Stomach (tissue), 4 donors: ENCODE data around the gene ADM5.

ENCODE experiments used
- CTCF ChIP-seq, 7 experiments: fragments of 450-650 bp in 4 of 7; fragments of 200-600 bp in 3 of 7; sonication (generic) in 3 of 7; IDR thresholded peaks; one replicate each; pipeline ENCODE4 v1.5.1; 2016 to 2019; ENCODE audit warnings: antibody characterized with exemption in 7 of 7, control low read depth in 2 of 7, mild to moderate bottlenecking in 1 of 7
- EP300 ChIP-seq: sonication (generic); formaldehyde crosslinking; IDR thresholded peaks from one replicate; pipeline ENCODE4 v1.6.1; 2017; ENCODE audit warnings: antibody characterized with exemption
- POLR2A ChIP-seq, 4 donors: fragments of 450-650 bp; IDR thresholded peaks; one replicate each; pipeline ENCODE4 v1.6.1; 2016; ENCODE audit warnings: antibody characterized with exemption in 4 of 4, control low read depth in 2 of 4, mild to moderate bottlenecking in 1 of 4, moderate library complexity in 1 of 4

DNA sequence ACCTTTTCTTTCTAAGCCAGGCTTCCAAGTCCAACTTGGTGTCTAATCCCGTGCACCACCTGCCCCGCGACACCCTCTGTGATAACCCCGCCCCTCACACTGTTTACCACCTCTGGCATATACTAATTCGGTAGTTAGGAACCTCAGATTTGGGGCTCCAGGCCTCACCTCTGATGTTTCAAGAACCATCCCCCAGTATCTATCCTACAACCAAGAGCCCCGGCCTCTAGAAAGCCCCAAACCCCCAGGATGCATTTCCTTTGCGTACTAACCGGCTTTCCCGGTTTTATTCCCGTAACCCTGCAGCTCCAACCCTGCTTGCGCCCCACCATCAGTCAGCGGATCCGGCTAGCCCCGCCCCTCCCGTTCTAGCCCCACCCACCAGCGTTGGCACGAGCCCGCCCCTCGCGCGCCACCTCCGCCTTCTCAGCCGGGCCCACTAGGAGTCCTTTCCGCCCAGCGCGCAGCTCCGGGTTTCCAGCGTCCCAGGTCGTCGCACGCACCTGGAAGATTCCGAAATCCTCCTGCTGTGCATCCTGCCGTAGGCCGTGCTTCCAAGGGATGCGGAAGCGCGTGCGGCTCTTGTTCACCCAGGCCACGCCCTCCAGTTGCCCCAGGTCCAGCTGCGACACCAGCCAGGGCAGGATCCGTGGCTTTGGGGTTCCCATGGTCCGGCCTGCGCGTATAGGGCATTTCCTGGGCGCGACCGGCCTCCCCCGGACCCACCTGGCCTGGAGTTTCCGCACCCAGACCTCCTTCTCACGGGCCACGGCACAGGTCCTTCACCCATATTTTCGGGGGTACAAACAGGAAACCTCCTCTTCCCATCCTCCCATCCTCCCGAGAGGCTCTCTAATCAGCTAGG lies 25.0 kb upstream of the ADM5 start:
- no peak for TF ChIP-seq EP300
- no peak for TF ChIP-seq POLR2A (IDR thresholded peaks at IDR 0.05)
- TF ChIP-seq CTCF (IDR thresholded peaks at IDR 0.05) = peak in 3 of 7 experiments; percentile 15 to 45 (median 28)
